ENCODE data around the gene CCDC192.

- TF ChIP-seq CTCF (conservative IDR thresholded peaks at IDR 0.05; ENCODE audit: low read length) = no peak
- no peak for TF ChIP-seq EZH2phosphoT487 (IDR thresholded peaks at IDR 0.05; ENCODE audit: borderline replicate concordance)
Observed at GRCh38 chr5:127916885-127917573, 213.8 kb downstream of the CCDC192 start.

All from Loucy (cell line).